Fibroblast of skin of back (primary cell): ENCODE results near the gene ARHGAP26.
"Not testable (repeated sequence)": the region's sequence is repeated elsewhere in the genome, so short reads cannot be mapped to it uniquely, and the experiment has no call there.

Source experiments
- DNase-seq: peaks from one replicate; pipeline ENCODE4 v3.0.0-alpha.2; 2013

The ARHGAP26 gene

DNA sequence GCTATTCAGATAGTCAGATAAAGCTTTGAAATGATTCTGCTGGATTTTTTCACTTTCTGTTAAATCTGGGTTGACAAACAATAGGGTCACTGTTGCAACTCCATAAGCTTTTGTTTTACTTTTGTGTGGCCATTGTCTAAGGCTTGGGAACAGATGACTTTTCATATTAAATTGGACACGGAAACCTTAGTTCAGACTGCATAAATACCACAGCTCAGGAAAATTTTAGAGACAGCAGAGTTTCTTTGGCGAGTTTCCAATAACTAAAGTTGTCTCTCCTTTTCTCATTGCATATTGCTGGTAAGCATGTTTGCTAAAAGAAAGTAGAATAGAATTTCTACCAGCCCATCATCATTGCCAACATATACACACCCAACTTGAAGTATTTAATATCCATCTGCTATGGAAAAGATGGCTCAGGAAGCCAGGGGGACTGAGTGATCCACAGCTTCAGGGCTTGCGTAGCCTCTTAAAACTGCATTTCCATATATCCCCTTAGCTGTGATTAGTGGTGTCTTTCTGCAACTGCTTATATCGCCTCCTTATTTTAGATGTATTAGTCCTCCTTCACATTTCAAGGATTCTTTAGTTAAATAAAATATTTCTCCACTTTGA is 168.2 kb downstream of the ARHGAP26 start:
- no peak for DNase-seq

DNA sequence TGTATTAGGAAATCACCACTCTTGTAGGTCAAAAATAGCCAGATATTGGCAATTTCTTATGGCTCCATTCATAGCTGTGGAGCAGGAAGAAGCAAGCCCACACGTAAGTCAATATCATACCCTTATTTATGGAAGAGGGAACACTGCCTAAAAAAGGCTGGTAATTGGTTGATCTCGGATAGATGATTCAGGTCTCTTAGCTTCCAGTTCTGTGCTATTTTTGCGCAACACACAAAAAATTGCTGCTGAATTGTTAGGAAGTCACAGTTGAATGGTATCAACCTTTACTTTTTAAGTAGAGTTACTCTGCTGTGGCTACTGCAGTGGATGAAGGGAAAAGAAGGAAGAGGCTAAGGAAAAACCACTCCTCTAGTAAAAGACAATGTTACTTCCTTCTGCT is 168.8 kb downstream of the ARHGAP26 start:
- DNase-seq = no peak

DNA sequence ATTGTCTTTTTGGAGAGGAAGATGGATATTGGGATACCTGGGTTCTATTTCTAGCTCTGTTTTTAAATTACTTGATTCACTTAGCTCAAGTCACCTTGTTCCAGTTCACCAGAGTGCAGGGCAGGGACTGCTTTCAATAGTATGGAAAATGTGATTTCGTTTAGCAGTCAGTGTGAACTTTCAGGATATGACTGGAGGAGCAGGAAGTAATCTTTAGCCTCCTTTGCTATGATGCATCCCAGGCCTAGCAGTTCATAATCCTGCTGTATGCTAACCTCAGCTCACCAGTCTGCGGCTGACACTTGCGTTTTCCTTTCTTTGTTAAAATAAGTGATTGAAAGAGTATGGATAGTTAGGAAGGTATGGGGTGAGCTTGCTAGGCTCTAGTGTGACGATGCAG is 169.7 kb downstream of the ARHGAP26 start:
- no peak for DNase-seq

DNA sequence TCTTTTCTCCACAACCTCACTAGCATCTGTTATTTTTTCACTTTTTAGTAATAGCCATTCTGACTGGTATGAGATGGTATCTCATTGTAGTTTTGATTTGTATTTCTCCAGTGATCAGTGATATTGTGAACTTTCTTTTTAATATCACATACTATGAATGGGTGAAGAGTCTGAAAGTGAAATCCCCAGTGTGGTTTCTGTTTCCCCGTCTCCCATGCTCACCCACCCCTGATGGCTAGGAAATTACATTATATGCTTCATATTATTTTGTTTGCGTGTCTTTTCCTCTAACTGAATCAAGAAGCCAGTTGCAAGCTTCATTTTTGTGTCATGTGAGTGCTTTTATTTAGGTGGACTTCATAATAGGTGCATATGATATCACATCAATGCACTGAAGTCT is 171.1 kb downstream of the ARHGAP26 start:
- DNase-seq = no peak

- no peak for DNase-seq
Measured at GRCh38 chr5:142942901-142943300, 172.7 kb downstream of the ARHGAP26 start.

DNA sequence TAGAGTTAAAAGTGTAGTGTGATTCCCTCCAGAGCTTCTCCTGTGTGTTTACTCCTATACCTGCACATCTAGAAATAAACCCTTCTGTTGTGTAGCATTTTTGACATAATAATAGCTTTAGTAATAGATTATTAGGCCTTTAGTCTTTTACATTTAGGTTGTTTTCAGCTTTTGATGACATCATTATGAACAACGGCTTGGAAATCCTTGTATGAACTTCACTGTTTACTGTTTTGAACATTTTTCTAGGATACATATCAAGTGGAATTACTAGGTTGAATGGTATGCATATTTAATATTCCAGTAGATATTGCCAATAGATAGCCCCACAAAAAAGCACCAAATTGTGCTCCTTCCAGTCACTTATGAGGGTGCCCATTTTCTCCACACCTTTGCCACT is 174.0 kb downstream of the ARHGAP26 start:
- no peak for DNase-seq

DNA sequence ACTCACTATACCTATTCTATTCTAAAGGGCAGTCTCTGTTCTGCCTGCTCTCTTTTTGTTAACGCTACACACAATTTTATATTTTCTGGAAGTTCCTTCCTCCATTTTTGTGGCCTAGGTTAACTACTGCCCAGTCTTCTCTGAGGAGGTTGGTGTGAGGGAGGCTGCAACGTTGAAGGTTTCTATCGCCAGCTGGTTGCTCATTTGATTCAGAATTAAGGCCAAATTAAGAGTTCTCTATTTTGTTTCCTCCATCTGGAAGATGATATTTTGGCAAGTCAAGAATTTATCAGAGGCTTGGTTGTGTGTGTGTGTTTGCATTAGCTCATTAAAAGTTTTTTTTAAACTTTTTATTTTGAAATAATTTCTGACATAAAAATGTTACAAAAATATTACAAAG is 175.1 kb downstream of the ARHGAP26 start:
- DNase-seq = no peak

GRCh38 chr5:142945845-142946244 is 175.7 kb downstream of the ARHGAP26 start:
- DNase-seq = no peak

DNA sequence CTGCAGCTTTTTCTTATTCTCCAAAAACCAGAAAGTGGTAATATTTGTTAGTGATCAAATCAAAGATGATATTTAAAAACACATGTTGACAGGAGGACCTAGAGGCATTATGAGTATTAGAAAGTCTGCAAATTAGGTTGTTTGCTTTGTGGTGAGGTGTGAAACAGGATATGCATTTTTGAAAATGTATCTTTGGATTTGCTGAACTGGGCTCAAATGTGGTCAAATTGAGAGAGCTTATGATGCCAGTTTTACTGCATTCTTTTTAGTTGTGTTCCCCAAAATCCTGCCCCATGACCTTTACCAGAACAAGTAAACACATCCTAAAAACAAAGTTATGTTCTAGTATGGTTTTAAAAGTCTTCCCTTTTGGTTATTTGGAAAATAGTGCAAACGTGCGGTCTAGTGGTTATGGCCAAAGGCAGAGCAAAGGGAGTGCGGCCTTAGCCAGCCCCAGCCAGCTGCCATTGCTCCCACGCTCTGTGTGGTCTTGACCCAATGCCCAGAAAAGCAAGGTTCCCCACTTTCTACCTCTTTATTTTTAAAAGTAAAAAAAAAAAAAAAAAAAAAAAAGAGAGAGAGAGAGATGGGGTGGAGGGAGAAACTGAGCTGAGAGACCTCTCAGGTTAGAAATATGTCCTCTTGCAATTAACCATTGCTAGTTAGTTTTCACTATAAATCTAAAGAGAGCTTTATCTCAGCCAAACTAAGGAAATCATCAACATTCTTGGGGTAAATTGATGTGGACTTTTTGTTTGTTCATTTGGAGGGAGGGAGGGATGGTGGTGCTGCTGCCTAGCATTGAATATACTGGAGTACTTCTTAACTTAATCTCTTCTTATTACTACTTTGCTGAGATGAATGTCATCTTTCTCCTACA is 176.6 kb downstream of the ARHGAP26 start:
- DNase-seq = no peak

DNA sequence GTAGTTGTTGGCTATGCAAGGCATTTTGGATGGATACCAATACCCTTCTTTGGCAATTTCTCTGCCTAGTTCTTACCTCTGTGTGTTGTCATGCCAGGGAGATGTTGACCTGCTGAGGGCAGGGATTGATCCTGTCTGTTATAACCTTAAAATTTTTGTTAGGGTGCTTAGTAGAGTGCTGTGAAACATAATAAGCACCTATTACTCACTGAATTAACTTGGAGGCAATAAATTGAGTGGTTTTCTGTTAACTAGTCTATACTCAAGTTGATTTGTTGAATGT is 177.2 kb downstream of the ARHGAP26 start:
- DNase-seq = no peak

- no peak for DNase-seq
Measured at GRCh38 chr5:142952229-142952628, 182.1 kb downstream of the ARHGAP26 start.

DNA sequence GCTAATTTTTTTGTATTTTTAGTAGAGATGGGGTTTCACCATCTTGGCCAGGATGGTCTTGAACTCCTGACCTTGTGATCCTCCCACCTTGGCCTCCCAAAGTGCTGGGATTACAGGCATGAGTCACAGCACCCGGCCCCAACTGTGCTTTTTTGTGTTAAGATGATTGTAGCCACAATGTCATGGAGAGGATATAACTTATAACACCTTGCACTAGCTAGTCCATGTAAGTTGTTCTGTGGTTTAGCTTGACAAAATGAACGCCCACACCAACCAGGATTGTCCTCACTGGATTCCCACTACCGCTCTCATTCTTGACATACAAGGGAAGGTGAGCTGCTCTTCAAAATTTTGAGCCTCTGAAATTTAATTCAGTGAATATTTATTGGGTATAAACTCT is 182.7 kb downstream of the ARHGAP26 start:
- not testable (repeated sequence) for DNase-seq

GRCh38 chr5:142954455-142954854 is 184.3 kb downstream of the ARHGAP26 start:
- no peak for DNase-seq

DNA sequence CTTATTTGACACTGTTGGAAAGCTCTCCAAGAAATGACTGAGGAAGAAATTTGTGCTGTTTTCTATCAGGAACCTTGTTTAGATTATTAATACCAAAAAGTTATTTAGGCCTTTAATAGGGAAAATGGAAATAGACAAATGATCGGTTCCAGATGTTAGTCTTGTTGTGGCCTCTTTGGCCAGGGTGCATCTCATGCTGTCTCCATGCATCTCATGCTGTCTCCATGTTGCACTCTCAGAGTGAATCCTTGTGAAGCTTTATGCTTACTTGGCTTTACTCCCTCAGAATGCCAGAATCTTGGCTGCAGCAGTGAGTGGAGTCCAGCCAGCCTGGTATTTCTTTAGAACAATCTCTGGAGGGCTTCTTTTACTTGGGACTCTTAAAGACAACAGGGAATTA is 185.5 kb downstream of the ARHGAP26 start:
- no peak for DNase-seq

GRCh38 chr5:142957528-142957927 is 187.4 kb downstream of the ARHGAP26 start:
- DNase-seq = no peak

DNA sequence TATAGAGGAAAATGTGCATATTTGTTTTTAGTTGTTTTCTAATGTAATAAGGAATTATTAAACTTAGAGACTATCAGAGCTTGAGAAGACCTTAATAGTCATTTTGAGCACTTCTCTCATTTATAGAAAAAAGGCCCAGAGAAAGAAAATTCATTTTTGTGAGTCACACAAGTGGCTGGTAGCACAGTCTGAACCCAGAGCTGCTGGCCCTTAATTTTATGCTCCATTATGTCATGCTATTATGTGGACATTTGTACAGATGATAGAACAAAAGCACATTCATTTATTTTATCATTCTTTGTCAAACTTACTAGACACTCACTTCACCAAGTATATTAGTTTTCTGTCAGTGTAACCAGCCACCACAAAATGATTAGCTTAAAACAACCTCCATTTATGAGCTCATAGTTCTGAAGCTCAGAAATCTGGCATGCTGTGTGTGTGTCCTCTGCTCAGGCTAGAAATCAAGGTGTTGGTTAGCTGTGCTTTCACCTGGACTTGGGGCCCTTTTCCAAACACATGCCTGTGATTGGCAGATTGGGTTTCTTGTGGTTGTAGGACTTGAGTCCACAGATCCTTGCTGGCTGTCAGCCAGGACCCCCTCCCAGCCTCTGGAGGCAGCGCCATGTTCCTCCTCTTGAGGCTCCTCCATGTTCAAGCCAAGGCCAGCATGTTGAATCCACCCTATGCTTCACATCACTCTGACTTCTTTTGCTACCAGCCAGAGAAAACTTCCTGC is 188.9 kb downstream of the ARHGAP26 start:
- no peak for DNase-seq

DNA sequence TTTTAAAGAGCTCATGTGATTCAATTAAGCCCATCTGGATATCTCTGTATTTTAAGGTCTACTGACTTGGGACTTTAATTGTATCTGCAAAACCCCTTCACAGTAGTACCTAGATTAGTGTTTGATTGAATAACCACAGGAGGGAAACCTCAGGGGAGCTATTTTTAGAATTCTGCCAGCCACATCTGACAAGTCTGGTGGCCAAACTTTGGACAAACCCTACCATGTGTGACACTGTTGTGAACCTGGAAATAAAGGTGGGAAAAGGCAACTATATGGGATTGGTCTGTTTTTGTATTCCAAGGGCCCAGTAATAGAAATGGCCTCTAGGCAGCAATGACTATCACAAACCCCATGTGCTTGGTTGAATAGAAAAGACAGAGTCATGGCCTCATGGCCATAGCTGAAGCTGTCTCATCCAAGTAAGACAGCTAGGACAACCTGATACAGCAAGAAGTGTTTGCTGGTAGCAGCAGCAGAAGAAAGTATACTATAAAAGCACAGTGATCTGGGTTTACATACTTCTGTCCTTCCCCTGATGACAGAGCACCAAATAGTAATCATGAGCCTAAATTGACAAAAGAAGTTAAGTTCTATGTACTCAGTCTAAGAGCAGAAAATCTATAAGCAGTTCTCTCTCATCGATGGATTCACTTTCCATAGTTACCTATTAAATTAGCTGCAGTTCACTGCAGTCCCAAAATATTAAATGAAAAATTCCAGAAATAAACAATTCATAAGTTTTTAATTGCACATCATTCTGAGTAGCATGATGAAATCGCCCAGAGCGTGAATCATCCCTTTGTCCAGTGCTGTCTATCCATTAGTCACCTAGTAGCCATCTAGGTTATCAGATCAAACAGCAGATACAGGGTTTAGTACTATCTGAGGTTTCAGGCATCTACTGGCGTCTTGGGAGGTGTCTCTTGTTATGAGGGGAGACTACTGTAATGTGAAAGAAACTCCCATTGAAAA is 189.8 kb downstream of the ARHGAP26 start:
- DNase-seq = peak; percentile 68

DNA sequence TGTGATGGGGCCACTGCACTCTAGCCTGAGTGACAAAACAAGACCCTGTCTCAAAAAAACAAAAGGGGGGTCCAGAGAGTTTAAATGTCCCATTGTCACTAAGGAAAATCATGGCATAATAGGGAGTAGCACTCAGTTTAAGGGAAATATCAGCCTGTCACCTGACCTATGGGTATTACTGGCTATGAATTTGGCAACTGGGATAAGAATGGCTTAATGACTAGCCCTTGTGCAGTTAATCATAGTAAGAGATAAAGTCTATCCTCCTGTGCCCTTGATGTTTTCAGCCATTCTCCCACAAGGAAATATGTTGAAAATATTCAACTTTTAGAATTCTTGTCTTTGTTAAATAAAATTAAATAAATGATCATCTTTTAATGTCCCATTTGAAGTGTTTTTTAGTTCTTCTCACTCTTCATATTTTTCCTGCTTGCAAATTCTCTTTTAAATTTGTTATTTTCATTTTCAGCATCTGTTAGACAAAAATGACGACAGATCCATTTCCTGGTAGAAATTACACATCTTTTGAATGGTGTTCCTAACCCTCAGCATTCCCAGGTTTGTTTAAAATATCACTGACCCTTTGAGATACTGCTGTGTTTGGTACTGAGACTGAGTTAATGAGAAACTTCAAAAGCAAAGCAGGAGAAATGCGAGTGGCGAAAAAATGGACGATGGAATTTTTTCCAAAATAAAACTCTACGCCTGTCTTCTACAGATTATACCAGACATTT is 191.4 kb downstream of the ARHGAP26 start:
- DNase-seq = no peak

DNA sequence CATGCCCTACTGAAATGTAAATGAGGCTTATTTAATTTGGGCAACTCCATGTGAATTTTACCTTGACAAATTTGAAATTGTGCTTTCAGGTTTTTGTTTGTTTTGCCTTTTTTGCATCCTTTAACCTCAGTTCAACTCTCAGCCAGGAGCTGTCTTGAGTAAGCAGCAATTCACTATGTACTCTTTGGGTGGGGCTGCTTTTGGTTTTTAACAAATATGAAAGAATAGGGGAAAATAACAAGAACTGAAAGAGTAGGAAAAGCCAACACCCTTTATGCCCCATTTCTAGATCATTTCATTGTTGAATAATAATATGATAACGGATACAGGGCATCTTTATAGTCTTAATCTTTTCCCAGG is 192.0 kb downstream of the ARHGAP26 start:
- DNase-seq = no peak

DNA sequence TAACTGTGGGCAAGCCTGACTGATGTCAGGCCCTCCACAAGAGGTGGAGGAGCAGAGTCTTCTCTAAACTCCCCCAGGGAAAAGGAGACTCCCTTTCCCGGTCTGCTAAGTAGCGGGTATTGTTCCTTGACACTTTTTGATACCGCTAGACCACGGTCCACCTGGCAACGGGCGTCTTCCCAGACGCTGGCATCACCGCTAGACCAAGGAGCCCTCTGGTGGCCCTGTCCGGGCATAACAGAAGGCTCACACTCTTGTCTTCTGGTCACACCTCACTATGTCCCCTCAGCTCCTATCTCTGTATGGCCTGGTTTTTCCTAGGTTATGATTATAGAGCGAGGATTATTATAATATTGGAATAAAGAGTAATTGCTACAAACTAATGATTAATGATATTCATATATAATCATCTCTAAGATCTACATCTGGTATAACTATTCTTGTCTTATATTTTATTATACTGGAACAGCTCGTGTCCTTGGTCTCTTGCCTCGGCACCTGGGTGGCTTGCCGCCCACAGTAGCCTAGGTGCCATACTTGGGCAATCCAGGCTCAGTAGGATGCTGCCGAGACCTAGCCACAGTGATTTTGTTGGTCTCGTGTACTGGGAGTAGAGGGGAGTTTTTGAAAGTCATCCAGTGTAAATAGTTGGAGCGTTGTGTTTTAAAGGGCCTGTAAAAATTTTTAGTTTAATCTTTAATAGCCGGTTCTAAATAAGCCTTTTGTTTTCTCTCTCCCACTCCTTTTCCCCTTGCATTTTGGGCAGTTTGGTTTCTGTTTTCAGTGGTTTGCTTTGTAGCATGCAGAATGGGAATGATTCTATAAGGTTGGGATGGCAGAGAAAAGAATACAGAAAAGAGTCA is 195.3 kb downstream of the ARHGAP26 start:
- DNase-seq = not testable (repeated sequence)

GRCh38 chr5:142966121-142966420 is 195.9 kb downstream of the ARHGAP26 start:
- no peak for DNase-seq
